Activated CD8-positive, alpha-beta T cell treated with anti-CD3 and anti-CD28 coated beads for 36 hours (primary cell): Measurements from ENCODE around the gene INO80B. TPM values are rescaled to one million over a fixed set of nuclear protein-coding genes. Genes with fewer than 3 reads are reported as not detected.

Source experiments
- ATAC-seq: fragments of 200-7000 bp; cut with Tn5 transposase; one replicate; pipeline ENCODE4 v1.10.0; 2021; ENCODE audit warnings: mild to moderate bottlenecking, moderate library complexity
- CTCF ChIA-PET: fragments of 350-600 bp; sonication (Branson Sonifier 250); formaldehyde crosslinking; loops from one replicate; lab custom pipeline; 2021; ENCODE audit warnings: antibody characterized with exemption; lab: Charles Lee
- POLR2A ChIA-PET: fragments of 350-600 bp; sonication (Branson Sonifier 250); formaldehyde crosslinking; loops from one replicate; lab custom pipeline; 2021; ENCODE audit warnings: antibody characterized with exemption; lab: Charles Lee
- DNase-seq: peaks from one replicate; pipeline ENCODE4 v3.0.0-alpha.2; 2020
- H3K27ac Mint-ChIP-seq: one replicate; pipeline ENCODE4 v1.8.0; 2021; ENCODE audit warnings: mild to moderate bottlenecking, mixed read lengths
- H3K27me3 Mint-ChIP-seq: one replicate; pipeline ENCODE4 v1.8.0; 2021; ENCODE audit warnings: mixed read lengths
- H3K36me3 Mint-ChIP-seq: one replicate; pipeline ENCODE4 v1.8.0; 2021; ENCODE audit warnings: low read depth, mixed read lengths
- H3K4me1 Mint-ChIP-seq: one replicate; pipeline ENCODE4 v1.8.0; 2021; ENCODE audit warnings: low read depth, mixed read lengths
- H3K4me3 Mint-ChIP-seq: one replicate; pipeline ENCODE4 v1.8.0; 2021; ENCODE audit warnings: mild to moderate bottlenecking, moderate library complexity, mixed read lengths
- H3K9me3 Mint-ChIP-seq: one replicate; pipeline ENCODE4 v1.8.0; 2021; ENCODE audit warnings: mixed read lengths
- intact Hi-C: fragments of 100-400 bp; cut with micrococcal nuclease; formaldehyde crosslinking; loops from one replicate; pipeline ENCODE4 v1.10.0; 2022
- total RNA-seq, 2 experiments: library from RNA; stranded (reverse); gene quantifications; one replicate each; pipeline ENCODE4 v1.2.3, GENCODE V29; 2021
- TF ChIP-seq, protein P1 (sequence below): fragments of 200-600 bp; IDR thresholded peaks from one replicate; pipeline ENCODE4 v1.8.0; 2022; ENCODE audit warnings: antibody characterized with exemption, mild to moderate bottlenecking

INO80B gene
- total RNA-seq, 2 experiments from 2014 or later = 23.9 to 24.2 TPM

DNA sequence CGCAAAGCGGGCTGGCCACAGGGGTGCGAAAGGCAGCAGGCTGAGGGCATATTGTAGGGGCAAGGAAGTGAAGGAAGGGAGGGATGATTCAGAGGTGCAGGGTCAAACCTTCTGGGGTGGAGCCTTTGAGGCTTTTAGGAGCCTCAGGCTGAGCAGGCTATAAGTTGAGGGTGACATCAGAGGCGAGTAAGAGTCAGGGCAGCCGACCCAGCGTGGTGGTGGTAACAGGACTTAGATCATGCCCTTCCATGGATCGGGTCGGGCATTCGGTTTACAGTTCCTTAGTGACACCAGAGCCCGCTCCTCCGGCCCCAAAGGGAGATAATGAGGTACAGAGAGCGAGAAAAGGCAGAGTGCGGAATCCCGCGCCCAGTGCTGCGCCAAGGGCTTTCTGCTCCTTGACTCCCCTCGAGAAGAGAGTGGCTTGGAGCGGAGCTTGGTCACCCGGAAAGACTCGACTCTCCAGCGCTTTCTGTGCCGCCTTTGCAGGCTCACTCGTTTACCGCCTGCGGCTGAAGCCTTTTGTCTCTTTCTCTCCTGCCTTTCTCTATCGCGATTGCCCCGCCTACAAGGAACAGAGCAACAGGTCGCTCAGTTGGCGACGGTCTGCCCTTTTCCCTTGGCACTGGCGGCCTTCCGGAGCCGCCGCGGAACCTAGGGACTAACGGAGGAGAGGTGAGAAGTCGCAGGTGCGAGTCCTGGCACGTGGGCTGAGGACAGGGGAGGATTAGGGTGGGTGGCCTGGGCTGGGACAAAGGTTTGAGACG is 43.8 kb downstream of the INO80B start:
- TF ChIP-seq, protein P1, sequence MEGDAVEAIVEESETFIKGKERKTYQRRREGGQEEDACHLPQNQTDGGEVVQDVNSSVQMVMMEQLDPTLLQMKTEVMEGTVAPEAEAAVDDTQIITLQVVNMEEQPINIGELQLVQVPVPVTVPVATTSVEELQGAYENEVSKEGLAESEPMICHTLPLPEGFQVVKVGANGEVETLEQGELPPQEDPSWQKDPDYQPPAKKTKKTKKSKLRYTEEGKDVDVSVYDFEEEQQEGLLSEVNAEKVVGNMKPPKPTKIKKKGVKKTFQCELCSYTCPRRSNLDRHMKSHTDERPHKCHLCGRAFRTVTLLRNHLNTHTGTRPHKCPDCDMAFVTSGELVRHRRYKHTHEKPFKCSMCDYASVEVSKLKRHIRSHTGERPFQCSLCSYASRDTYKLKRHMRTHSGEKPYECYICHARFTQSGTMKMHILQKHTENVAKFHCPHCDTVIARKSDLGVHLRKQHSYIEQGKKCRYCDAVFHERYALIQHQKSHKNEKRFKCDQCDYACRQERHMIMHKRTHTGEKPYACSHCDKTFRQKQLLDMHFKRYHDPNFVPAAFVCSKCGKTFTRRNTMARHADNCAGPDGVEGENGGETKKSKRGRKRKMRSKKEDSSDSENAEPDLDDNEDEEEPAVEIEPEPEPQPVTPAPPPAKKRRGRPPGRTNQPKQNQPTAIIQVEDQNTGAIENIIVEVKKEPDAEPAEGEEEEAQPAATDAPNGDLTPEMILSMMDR = no peak
- peak overlapping the region; percentile 63 for H3K27ac Mint-ChIP-seq
- no peaks in the 10 kb centered on the region for H3K9me3 Mint-ChIP-seq
- DNase-seq (peak; percentile 59), ATAC-seq (peak; percentile 67)
- CTCF ChIA-PET = interaction anchor here (1.0 to 3.0 kb wide), 4 partner anchors 10 to 33 kb away, joined by 3 to 17 read pairs (median 6); partner anchors contain the start of genes CCDC142 and TTC31
- H3K4me1 Mint-ChIP-seq = peaks cover 28% of the 10 kb centered on the region
- H3K4me3 Mint-ChIP-seq = peak overlapping the region; percentile 78
- peaks cover 46% of the 10 kb centered on the region for H3K27me3 Mint-ChIP-seq
- intact Hi-C loops = no loop called here
- POLR2A ChIA-PET = interaction anchor here (0.9 to 5.2 kb wide), 9 partner anchors 11 to 87 kb away, joined by 3 to 23 read pairs (median 4); partner anchors contain the start of genes CCDC142, MRPL53, TTC31 and WBP1
- peaks cover 6% of the 10 kb centered on the region for H3K36me3 Mint-ChIP-seq

DNA sequence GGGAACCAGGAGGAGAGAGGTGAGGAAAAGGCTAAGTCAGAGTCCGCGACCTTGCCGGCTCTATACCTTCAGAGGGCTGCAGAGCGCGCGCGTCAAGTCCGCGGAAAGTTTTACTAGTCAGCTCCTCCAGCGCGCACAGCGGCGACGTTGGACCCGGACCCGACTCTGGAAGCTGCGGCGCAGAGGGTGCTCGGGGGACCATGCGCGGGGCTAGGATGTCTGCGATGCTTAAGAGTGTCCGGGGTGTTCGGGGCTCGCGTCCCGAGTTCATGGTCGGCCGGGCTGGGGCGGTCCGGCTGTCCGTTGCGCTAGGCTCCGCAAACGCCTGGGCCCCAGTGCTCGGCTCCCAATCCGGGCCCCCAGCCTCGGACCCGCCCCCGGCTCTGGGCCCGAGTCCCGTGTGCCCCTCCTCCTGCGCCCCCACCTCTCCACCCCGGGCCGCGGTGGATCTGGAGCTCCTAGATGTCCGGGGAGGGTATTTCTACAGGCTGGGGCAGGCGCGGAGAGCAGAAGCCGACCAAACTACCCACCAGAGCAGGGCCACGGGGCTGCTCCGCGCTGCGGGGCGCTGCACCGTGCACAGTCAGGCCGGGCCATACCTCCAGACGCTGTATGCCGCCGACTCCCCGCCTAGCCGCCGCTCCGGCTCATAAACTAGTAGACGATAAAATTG is 44.5 kb downstream of the INO80B start, which contains the start of gene LBX2:
TSS of gene LBX2 (minus strand) at position 337 of the 673 bp plus-strand sequence. CDS start at position 271, 66 bp downstream.
- peak within 1 kb of the TSS; percentile 78 for H3K4me3 Mint-ChIP-seq
- H3K27ac Mint-ChIP-seq = peak within 1 kb of the TSS; percentile 63
- DNase-seq = peak; percentile 68
- no peaks in the 10 kb centered on the region for H3K9me3 Mint-ChIP-seq
- peaks cover 34% of the 10 kb centered on the region for H3K4me1 Mint-ChIP-seq
- intact Hi-C loops = no loop called here
- H3K27me3 Mint-ChIP-seq = peaks cover 53% of the 10 kb centered on the region
- ChIA-PET CTCF (interaction anchor here (1.0 to 3.0 kb wide), 4 partner anchors 9 to 33 kb away, joined by 3 to 17 read pairs (median 6); partner anchors contain the start of genes CCDC142 and TTC31), POLR2A (interaction anchor here (0.9 to 5.2 kb wide), 10 partner anchors 7 to 86 kb away, joined by 3 to 23 read pairs (median 4); partner anchors contain the start of genes CCDC142, MRPL53, TTC31 and WBP1)
- H3K36me3 Mint-ChIP-seq = peaks cover 10% of the 10 kb centered on the region
- TF ChIP-seq, protein P1 = no peak
- peak; percentile 33 for ATAC-seq

DNA sequence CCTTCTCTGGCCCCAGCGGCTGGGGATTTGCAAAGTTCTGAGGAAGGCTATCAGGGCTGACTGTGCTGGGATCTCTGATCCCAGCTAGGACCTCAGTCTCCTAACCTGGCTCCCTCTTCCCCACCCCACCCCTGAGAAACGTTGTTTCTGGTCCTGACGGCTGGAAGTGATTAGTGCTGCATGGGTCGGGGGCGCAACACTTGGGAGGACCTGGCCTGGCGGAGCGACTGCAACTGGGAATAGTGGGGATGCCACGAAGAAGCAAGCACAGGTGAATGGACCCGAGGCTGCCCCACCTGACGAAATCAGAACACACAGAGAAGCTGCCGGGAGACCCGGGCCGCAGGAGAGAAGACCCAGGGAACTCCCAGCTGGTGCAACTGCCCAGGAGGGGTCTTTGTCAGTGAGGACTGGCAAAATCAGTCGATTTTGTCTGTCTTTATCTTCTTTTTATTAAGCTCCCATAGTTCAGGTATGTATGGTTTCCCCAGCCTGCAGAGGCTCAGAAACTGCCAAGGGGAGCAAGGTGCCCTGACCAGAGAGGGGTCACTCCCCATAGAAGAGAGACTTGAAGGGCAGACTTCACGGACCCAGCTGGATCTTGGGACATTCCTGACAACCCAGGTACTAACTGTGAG is 45.2 kb downstream of the INO80B start:
- peak overlapping the region; percentile 12 for H3K4me3 Mint-ChIP-seq
- H3K4me1 Mint-ChIP-seq = peaks cover 36% of the 10 kb centered on the region
- ChIA-PET POLR2A (interaction anchor here (0.6 to 5.2 kb wide), 9 partner anchors 8 to 55 kb away, joined by 3 to 23 read pairs (median 4); partner anchors contain the start of genes CCDC142, TLX2, TTC31 and WBP1), CTCF (interaction anchor here (0.8 to 2.4 kb wide), 5 partner anchors 9 to 86 kb away, joined by 3 to 9 read pairs (median 5); partner anchors contain the start of gene TLX2)
- no peaks in the 10 kb centered on the region for H3K9me3 Mint-ChIP-seq
- TF ChIP-seq, protein P1 = no peak
- ATAC-seq = no peak
- no peak overlapping the region for H3K27ac Mint-ChIP-seq
- no peak for DNase-seq
- H3K27me3 Mint-ChIP-seq = peaks cover 55% of the 10 kb centered on the region
- H3K36me3 Mint-ChIP-seq = peaks cover 15% of the 10 kb centered on the region
- intact Hi-C loops = no loop called here

DNA sequence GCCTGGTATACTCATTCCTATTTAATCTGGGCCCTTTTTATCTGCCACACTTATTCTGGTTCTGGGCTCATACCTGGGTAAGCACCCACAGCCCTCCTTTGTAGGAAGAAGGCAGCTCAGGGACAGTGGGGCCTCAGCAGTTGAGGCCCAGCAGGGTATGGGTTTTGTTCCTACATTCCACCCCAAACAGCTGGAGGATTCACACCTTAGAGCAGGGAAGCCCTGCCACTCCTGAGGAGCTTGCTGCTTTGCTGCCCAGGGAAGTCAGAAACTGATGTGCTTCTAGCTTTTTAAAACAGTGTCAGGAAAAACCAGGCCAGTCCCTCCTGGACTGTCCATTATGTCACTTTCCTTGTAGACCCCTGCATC is 45.7 kb downstream of the INO80B start:
- ATAC-seq (no peak), DNase-seq (no peak)
- Mint-ChIP-seq H3K36me3 (peaks cover 20% of the 10 kb centered on the region), H3K9me3 (no peaks in the 10 kb centered on the region), H3K27me3 (peaks cover 57% of the 10 kb centered on the region), H3K4me3 (no peak overlapping the region), H3K27ac (no peak overlapping the region), H3K4me1 (peaks cover 39% of the 10 kb centered on the region)
- ChIA-PET POLR2A (interaction anchor here (0.7 to 5.2 kb wide), 10 partner anchors 8 to 41 kb away, joined by 3 to 23 read pairs (median 4); partner anchors contain the start of genes AUP1, CCDC142, MRPL53 and TLX2), CTCF (interaction anchor here (0.8 to 2.4 kb wide), 6 partner anchors 8 to 85 kb away, joined by 3 to 9 read pairs (median 4); partner anchors contain the start of gene TLX2)
- TF ChIP-seq, protein P1 = no peak
- intact Hi-C loops = no loop called here
